Loucy (cell line): ENCODE results near the gene APOBEC3A.

ENCODE experiments used
- EZH2phosphoT487 ChIP-seq: fragments of 200-600 bp; IDR thresholded peaks from 2 replicates; pipeline ENCODE4 v1.6.1; 2018; ENCODE audit warnings: antibody characterized with exemption, mild to moderate bottlenecking, moderate library complexity, borderline replicate concordance
- TF ChIP-seq, protein P1 (sequence below): fragments of 200-600 bp; sonication (generic); conservative IDR thresholded peaks from 2 replicates; pipeline ENCODE4 v1.5.1; 2014; ENCODE audit warnings: mild to moderate bottlenecking, antibody characterized with exemption, low read length

DNA sequence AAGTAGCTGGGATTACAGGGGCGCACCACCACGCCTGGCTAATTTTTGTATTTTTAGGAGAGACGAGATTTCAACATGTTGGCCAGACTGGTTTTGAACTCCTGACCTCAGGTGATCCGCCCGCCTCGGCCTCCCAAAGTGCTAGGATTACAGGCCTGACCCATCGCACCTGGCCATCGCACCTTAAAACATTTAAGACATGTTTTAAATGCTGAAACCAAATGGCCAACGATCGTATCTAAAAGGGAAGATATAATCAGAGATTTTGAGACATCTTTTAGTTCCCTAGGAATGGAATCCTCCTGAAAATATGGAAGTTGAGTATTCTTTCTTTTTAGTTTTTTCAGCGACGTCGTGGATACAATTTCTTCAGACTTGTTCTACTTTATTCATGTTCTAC is 21.8 kb upstream of the APOBEC3A start:
- TF ChIP-seq, protein P1, sequence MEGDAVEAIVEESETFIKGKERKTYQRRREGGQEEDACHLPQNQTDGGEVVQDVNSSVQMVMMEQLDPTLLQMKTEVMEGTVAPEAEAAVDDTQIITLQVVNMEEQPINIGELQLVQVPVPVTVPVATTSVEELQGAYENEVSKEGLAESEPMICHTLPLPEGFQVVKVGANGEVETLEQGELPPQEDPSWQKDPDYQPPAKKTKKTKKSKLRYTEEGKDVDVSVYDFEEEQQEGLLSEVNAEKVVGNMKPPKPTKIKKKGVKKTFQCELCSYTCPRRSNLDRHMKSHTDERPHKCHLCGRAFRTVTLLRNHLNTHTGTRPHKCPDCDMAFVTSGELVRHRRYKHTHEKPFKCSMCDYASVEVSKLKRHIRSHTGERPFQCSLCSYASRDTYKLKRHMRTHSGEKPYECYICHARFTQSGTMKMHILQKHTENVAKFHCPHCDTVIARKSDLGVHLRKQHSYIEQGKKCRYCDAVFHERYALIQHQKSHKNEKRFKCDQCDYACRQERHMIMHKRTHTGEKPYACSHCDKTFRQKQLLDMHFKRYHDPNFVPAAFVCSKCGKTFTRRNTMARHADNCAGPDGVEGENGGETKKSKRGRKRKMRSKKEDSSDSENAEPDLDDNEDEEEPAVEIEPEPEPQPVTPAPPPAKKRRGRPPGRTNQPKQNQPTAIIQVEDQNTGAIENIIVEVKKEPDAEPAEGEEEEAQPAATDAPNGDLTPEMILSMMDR, result no peak
- no peak for TF ChIP-seq EZH2phosphoT487
